Measurements from ENCODE around the gene CENPB. TPM values are rescaled to one million over a fixed set of nuclear protein-coding genes. Genes with fewer than 3 reads are reported as not detected.

Gene CENPB
- total and polyA plus RNA-seq, 5 donors from 2014 or later: 1.2 to 38.5 (median 1.6) TPM

DNA sequence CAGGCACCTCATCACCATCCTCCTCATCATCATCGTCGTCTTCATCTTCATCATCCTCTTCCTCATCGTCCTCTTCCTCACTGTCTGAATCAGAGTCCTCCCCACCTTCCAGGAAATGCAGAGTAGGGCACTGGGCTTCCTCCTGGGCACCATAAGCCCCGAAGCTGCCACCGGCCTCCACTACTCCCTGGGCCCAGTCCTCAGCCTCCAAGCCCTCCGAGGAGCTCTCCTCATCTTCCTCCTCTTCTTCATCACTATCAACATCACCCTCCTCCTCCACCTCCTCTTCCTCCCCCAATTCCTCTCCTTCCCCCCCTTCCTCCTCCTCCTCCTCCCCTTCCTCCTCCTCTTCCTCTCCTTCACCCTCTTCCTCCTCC lies 1.7 kb downstream of the CENPB start:
- peak overlapping the region in 3 of 4 donors; percentile 62 to 80 (median 79) for H3K4me3 Mint-ChIP-seq
- no peaks in the 10 kb centered on the region for H3K36me3 Mint-ChIP-seq
- Histone ChIP-seq H3K27ac (ENCODE audit: insufficient read depth, low read length, poor library complexity, severe bottlenecking) (no peak overlapping the region), H3K36me3 (ENCODE audit: control insufficient read depth, insufficient read depth, low read length) (no peaks in the 10 kb centered on the region), H3K9me3 (ENCODE audit: control insufficient read depth in 2 of 2, low read length in 2 of 2) (no peaks in the 10 kb centered on the region), H3K27me3 (ENCODE audit: control insufficient read depth, insufficient read depth, low read length) (no peaks in the 10 kb centered on the region), H3K4me3 (ENCODE audit: low read depth, low read length) (no peak overlapping the region), H3K4me1 (ENCODE audit: control insufficient read depth, insufficient read depth, low read length, poor library complexity, severe bottlenecking) (peaks cover 36% of the 10 kb centered on the region)
- no peak for ATAC-seq (ENCODE audit: low read depth in 2 of 2)
- no peak for DNase-seq
- H3K4me1 Mint-ChIP-seq: peaks cover 14 to 65% (median 34%) of the 10 kb centered on the region in 4 donors
- peak overlapping the region in 1 of 3 donors; percentile 94 for H3K27ac Mint-ChIP-seq
- no peaks in the 10 kb centered on the region for H3K9me3 Mint-ChIP-seq
- H3K27me3 Mint-ChIP-seq: peaks cover 6% of the 10 kb centered on the region

- peaks cover 36% of the 10 kb centered on the region for H3K4me1 ChIP-seq (ENCODE audit: control insufficient read depth, insufficient read depth, low read length, poor library complexity, severe bottlenecking)
- H3K27ac ChIP-seq (ENCODE audit: insufficient read depth, low read length, poor library complexity, severe bottlenecking): no peak overlapping the region
- H3K4me1 Mint-ChIP-seq: peaks cover 14 to 69% (median 34%) of the 10 kb centered on the region in 4 donors
- H3K27me3 ChIP-seq (ENCODE audit: control insufficient read depth, insufficient read depth, low read length): no peaks in the 10 kb centered on the region
- no peaks in the 10 kb centered on the region for H3K36me3 ChIP-seq (ENCODE audit: control insufficient read depth, insufficient read depth, low read length)
- no peak for DNase-seq
- no peak for ATAC-seq (ENCODE audit: low read depth in 2 of 2)
- H3K9me3 Mint-ChIP-seq: no peaks in the 10 kb centered on the region
- H3K27ac Mint-ChIP-seq: peak overlapping the region in 1 of 3 donors; percentile 94
- H3K4me3 ChIP-seq (ENCODE audit: low read depth, low read length): no peak overlapping the region
- H3K27me3 Mint-ChIP-seq: peaks cover 6% of the 10 kb centered on the region
- H3K36me3 Mint-ChIP-seq: no peaks in the 10 kb centered on the region
- no peaks in the 10 kb centered on the region for H3K9me3 ChIP-seq (ENCODE audit: control insufficient read depth in 2 of 2, low read length in 2 of 2)
- H3K4me3 Mint-ChIP-seq: peak overlapping the region in 3 of 4 donors; percentile 62 to 80 (median 79)
These were observed 2.2 kb downstream of the CENPB start for GRCh38 chr20:3784216-3784853.

GRCh38 chr20:3783511-3784195 lies 2.9 kb downstream of the CENPB start:
- Mint-ChIP-seq H3K4me1 (peaks cover 11 to 67% (median 31%) of the 10 kb centered on the region in 4 donors), H3K27me3 (peaks cover 6% of the 10 kb centered on the region), H3K36me3 (no peaks in the 10 kb centered on the region), H3K4me3 (peak overlapping the region; percentile 16 to 86 (median 52)), H3K27ac (peak overlapping the region in 1 of 3 donors; percentile 42), H3K9me3 (no peaks in the 10 kb centered on the region)
- ATAC-seq (ENCODE audit: low read depth in 2 of 2): no peak
- no peak overlapping the region for H3K27ac ChIP-seq (ENCODE audit: insufficient read depth, low read length, poor library complexity, severe bottlenecking)
- H3K4me1 ChIP-seq (ENCODE audit: control insufficient read depth, insufficient read depth, low read length, poor library complexity, severe bottlenecking): peaks cover 37% of the 10 kb centered on the region
- H3K27me3 ChIP-seq (ENCODE audit: control insufficient read depth, insufficient read depth, low read length): no peaks in the 10 kb centered on the region
- no peak overlapping the region for H3K4me3 ChIP-seq (ENCODE audit: low read depth, low read length)
- H3K9me3 ChIP-seq (ENCODE audit: control insufficient read depth in 2 of 2, low read length in 2 of 2): no peaks in the 10 kb centered on the region
- no peak for DNase-seq
- H3K36me3 ChIP-seq (ENCODE audit: control insufficient read depth, insufficient read depth, low read length): no peaks in the 10 kb centered on the region

DNA sequence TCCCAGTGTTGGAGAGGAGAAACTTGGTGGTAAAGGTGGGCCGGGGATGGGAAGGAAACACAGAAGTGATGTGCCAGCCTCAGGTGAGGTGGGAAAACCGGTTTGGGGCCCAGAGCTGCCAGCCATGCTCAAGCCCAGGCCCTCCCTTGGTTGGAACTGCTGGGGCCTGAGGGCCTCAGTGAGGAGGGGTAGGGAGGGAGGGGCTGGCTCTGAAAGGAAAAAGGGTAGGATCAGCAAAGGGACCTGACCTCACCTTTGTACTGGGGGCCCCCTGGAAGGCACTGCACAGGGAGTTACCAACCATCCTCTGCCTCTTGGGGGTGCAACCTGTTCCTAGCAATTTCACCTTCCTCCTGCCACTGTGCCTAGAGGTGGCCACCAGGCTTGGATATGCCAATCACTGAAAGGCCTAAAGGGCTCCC lies 3.5 kb downstream of the CENPB start:
- Histone ChIP-seq H3K9me3 (ENCODE audit: control insufficient read depth in 2 of 2, low read length in 2 of 2) (no peaks in the 10 kb centered on the region), H3K4me1 (ENCODE audit: control insufficient read depth, insufficient read depth, low read length, poor library complexity, severe bottlenecking) (peaks cover 40% of the 10 kb centered on the region), H3K27me3 (ENCODE audit: control insufficient read depth, insufficient read depth, low read length) (no peaks in the 10 kb centered on the region), H3K36me3 (ENCODE audit: control insufficient read depth, insufficient read depth, low read length) (no peaks in the 10 kb centered on the region), H3K27ac (ENCODE audit: insufficient read depth, low read length, poor library complexity, severe bottlenecking) (no peak overlapping the region), H3K4me3 (ENCODE audit: low read depth, low read length) (no peak overlapping the region)
- Mint-ChIP-seq H3K27ac (peak overlapping the region in 2 of 3 donors; percentile 69 to 79), H3K36me3 (no peaks in the 10 kb centered on the region), H3K4me1 (peaks cover 6 to 65% (median 27%) of the 10 kb centered on the region in 4 donors), H3K9me3 (no peaks in the 10 kb centered on the region), H3K27me3 (peaks cover 6% of the 10 kb centered on the region), H3K4me3 (peak overlapping the region; percentile 16 to 86 (median 52))
- no peak for DNase-seq
- no peak for ATAC-seq (ENCODE audit: low read depth in 2 of 2)

DNA sequence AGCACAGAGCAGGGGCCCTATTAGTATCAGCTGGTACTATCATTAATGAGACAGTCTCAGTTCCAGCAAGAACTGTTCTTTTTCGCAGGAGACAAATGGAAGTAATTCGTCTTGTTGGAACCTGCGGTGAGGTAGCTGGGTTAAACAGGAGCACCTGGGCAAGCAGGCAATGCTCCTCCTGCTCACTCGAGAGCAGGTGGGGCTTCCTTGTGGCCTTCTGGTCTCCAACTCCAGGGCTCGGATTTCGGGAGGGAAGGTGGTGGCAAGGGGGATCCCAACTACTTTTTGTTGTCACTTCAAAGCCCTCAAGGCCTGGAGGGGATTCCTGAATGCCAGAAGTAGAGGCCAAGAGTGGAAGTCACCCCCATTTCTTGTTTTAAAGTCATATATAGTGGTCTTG lies 3.9 kb downstream of the CENPB start:
- H3K27ac ChIP-seq (ENCODE audit: insufficient read depth, low read length, poor library complexity, severe bottlenecking): no peak overlapping the region
- no peak for ATAC-seq (ENCODE audit: low read depth in 2 of 2)
- Mint-ChIP-seq H3K27me3 (peaks cover 7% of the 10 kb centered on the region), H3K4me3 (peak overlapping the region; percentile 16 to 85 (median 41)), H3K27ac (peak overlapping the region; percentile 69 to 79 (median 75)), H3K4me1 (peaks cover 6 to 61% (median 26%) of the 10 kb centered on the region in 4 donors), H3K36me3 (no peaks in the 10 kb centered on the region), H3K9me3 (no peaks in the 10 kb centered on the region)
- DNase-seq: no peak
- H3K4me3 ChIP-seq (ENCODE audit: low read depth, low read length): no peak overlapping the region
- H3K36me3 ChIP-seq (ENCODE audit: control insufficient read depth, insufficient read depth, low read length): no peaks in the 10 kb centered on the region
- peaks cover 43% of the 10 kb centered on the region for H3K4me1 ChIP-seq (ENCODE audit: control insufficient read depth, insufficient read depth, low read length, poor library complexity, severe bottlenecking)
- H3K9me3 ChIP-seq (ENCODE audit: control insufficient read depth in 2 of 2, low read length in 2 of 2): no peaks in the 10 kb centered on the region
- H3K27me3 ChIP-seq (ENCODE audit: control insufficient read depth, insufficient read depth, low read length): no peaks in the 10 kb centered on the region

- no peaks in the 10 kb centered on the region for H3K9me3 Mint-ChIP-seq
- H3K27ac Mint-ChIP-seq: peak within 1 kb of the TSS; percentile 21 to 75 (median 61)
- no peak within 1 kb of the TSS for H3K27ac ChIP-seq (ENCODE audit: insufficient read depth, low read length, poor library complexity, severe bottlenecking)
- H3K36me3 ChIP-seq (ENCODE audit: control insufficient read depth, insufficient read depth, low read length): no peaks in the 10 kb centered on the region
- no peaks in the 10 kb centered on the region for H3K9me3 ChIP-seq (ENCODE audit: control insufficient read depth in 2 of 2, low read length in 2 of 2)
- ATAC-seq (ENCODE audit: low read depth in 2 of 2) (peak; percentile 32 to 50), DNase-seq (peak in 2 of 3 donors; percentile 34 to 69)
- peak within 1 kb of the TSS; percentile 38 for H3K4me3 ChIP-seq (ENCODE audit: low read depth, low read length)
- H3K4me3 Mint-ChIP-seq: peak within 1 kb of the TSS; percentile 5 to 82 (median 38)
- H3K27me3 Mint-ChIP-seq: peaks cover 10% of the 10 kb centered on the region
- no peaks in the 10 kb centered on the region for H3K27me3 ChIP-seq (ENCODE audit: control insufficient read depth, insufficient read depth, low read length)
- peaks cover 44% of the 10 kb centered on the region for H3K4me1 ChIP-seq (ENCODE audit: control insufficient read depth, insufficient read depth, low read length, poor library complexity, severe bottlenecking)
- H3K4me1 Mint-ChIP-seq: peaks cover 6 to 64% (median 27%) of the 10 kb centered on the region in 4 donors
- no peaks in the 10 kb centered on the region for H3K36me3 Mint-ChIP-seq
These were observed 5.2 kb downstream of the CENPB start, which contains the start of gene SPEF1 for GRCh38 chr20:3781153-3781910. SPEF1 (minus strand) TSS chr20:3781448; CDS start chr20:3781287, 161 bp downstream.

DNA sequence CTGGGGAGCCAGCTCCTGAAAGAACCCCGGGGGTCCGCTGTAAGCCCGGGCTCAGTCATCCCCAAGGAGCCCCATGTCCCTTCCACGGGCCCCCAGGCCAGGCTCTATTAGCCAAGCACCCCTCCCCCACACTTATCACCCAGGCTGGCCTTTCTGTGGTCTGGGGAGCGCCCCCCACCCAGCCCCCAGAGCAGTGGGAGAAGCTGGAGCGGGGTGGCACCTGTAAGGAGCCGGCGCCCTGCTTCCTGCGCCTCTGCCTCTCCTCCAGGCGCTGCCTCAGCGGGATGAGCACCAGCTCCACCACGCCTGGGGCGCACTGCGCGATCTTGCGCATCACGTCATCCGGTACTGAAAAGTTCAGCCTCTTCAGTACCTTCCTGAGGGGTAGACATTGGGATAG lies 7.6 kb downstream of the CENPB start:
- H3K4me3 ChIP-seq (ENCODE audit: low read depth, low read length): no peak overlapping the region
- H3K9me3 ChIP-seq (ENCODE audit: control insufficient read depth in 2 of 2, low read length in 2 of 2): no peaks in the 10 kb centered on the region
- H3K27me3 ChIP-seq (ENCODE audit: control insufficient read depth, insufficient read depth, low read length): no peaks in the 10 kb centered on the region
- DNase-seq (no peak), ATAC-seq (ENCODE audit: low read depth in 2 of 2) (no peak)
- no peaks in the 10 kb centered on the region for H3K36me3 ChIP-seq (ENCODE audit: control insufficient read depth, insufficient read depth, low read length)
- H3K9me3 Mint-ChIP-seq: no peaks in the 10 kb centered on the region
- peak overlapping the region; percentile 4 to 67 (median 45) for H3K4me3 Mint-ChIP-seq
- H3K27ac ChIP-seq (ENCODE audit: insufficient read depth, low read length, poor library complexity, severe bottlenecking): no peak overlapping the region
- no peaks in the 10 kb centered on the region for H3K36me3 Mint-ChIP-seq
- H3K27me3 Mint-ChIP-seq: peaks cover 10% of the 10 kb centered on the region
- no peak overlapping the region for H3K27ac Mint-ChIP-seq
- H3K4me1 ChIP-seq (ENCODE audit: control insufficient read depth, insufficient read depth, low read length, poor library complexity, severe bottlenecking): peaks cover 32% of the 10 kb centered on the region
- H3K4me1 Mint-ChIP-seq: peaks cover 6 to 50% (median 23%) of the 10 kb centered on the region in 4 donors

Measured in CD4-positive, CD25-positive, alpha-beta regulatory T cell (primary cell).